H1 (cell line): ENCODE measurements around the gene ANGPTL2. TPM values are rescaled to one million over a fixed set of nuclear protein-coding genes. Genes with fewer than 3 reads are reported as not detected.

Experiments
- BRCA1 ChIP-seq: IDR thresholded peaks from 2 replicates; pipeline ENCODE4 v1.6.1; 2012; ENCODE audit warnings: low read depth, low read length, improper control_type of control experiment
- CHD2 ChIP-seq: IDR thresholded peaks from 2 replicates; pipeline ENCODE4 v1.6.1; 2012; ENCODE audit warnings: low read length, improper control_type of control experiment
- EGR1 ChIP-seq: IDR thresholded peaks from 2 replicates; pipeline ENCODE4 v1.6.1; 2011; ENCODE audit warnings: low read depth, low read length, borderline replicate concordance
- GABPA ChIP-seq: IDR thresholded peaks from 2 replicates; pipeline ENCODE4 v1.6.1; 2011; ENCODE audit warnings: mild to moderate bottlenecking, low read length, moderate library complexity, borderline replicate concordance; ENCODE audit not compliant: insufficient read depth
- RNF2 ChIP-seq: fragments of 200-900, 300-1000 bp; sonication (generic); IDR thresholded peaks from 2 replicates; pipeline ENCODE4 v1.7.1; 2016; ENCODE audit warnings: borderline replicate concordance, low read depth, mild to moderate bottlenecking, antibody characterized with exemption, low read length; ENCODE audit not compliant: poor library complexity, severe bottlenecking; ENCODE audit errors: missing control alignments
- SRF ChIP-seq: IDR thresholded peaks from 2 replicates; pipeline ENCODE4 v1.6.1; 2011; ENCODE audit warnings: mild to moderate bottlenecking, low read depth, low read length, moderate library complexity
- polyA plus RNA-seq, 7 experiments: library from polyadenylated mRNA; depleted of rRNA in 3 of 7; stranded (reverse) in 5 of 7; unstranded in 2 of 7; fragments of >200 nt in 5 of 7; fragments of 200-250 nt in 2 of 7; gene quantifications; 1 replicate in 5 of 7; 2 replicates in 1 of 7; 4 replicates in 1 of 7; pipeline versions ENCODE4 v1.2.1 to v1.2.3, GENCODE V29; 2011 to 2013; ENCODE audit warnings: missing spikeins in 2 of 7, mixed read lengths in 2 of 7
- total RNA-seq: library from RNA; stranded (reverse); fragmentation: NEBNext Ultra II Directional; extraction: Animal tissue kit (Norgen Biotek cat#: 25700); gene quantifications from 2 replicates; pipeline ENCODE4 v1.2.1, GENCODE V29; 2021

Gene ANGPTL2
- total and polyA plus RNA-seq, 2 of the 8 experiments (the other 6 are each of a cell fraction or from before 2014, with no cell fraction given) = 9.0 to 10.6 TPM

DNA sequence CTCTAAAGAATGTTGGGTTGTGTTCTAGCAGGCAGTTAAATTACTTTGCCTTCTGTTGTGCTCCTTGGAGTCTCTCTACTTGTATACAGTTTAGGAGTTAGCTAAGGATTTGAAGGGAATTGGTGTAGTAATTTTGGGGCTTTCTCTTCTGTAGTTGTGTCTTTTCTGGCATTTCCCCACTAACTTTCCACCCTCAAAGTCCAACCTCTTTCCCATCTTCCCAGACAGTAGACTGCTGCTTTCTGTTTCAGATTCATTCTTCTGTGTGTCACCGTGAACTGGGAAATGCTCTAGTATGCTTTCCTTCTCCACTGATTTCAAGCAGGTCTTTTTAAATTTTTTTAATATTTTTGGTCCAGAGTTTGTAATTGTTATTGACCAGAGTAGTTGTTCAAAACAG, 4.5 kb upstream of the ANGPTL2 start (continued):
- TF ChIP-seq GABPA (no peak), SRF (no peak), EGR1 (no peak), RNF2 (no peak), BRCA1 (no peak), CHD2 (no peak)
